Measurements from ENCODE around the gene MYOM1.
"Not testable (repeated sequence)": the region's sequence is repeated elsewhere in the genome, so short reads cannot be mapped to it uniquely, and the experiment has no call there.

MYOM1 gene

DNA sequence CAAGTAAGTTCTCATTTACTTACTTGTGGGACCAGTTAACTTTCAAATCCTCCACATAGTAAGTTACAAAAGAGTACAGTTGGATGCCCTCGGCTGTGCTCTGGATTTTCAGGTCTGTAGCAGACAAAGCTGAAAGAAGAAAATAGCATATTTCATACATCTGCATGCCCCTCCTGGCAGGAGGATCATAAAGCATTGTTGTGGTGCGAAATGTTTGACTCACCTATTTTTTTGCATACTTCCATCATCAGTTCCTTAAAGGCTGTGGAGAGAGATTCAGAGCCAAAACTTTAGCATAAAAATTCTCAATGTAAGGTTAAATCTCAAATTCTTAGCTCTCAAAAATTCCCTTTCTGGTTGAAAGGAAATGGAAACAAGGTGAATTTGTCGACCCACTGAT, 136.0 kb downstream of the MYOM1 start:
- TF ChIP-seq ZFX (IDR thresholded peaks at IDR 0.05; ENCODE audit: borderline replicate concordance) (no peak), CTCF (IDR thresholded peaks at IDR 0.05) (no peak)

GRCh38 chr18:3081584-3081991, 138.2 kb downstream of the MYOM1 start:
- TF ChIP-seq ZFX (IDR thresholded peaks at IDR 0.05; ENCODE audit: borderline replicate concordance) (no peak), CTCF (IDR thresholded peaks at IDR 0.05) (no peak)
- no peak overlapping the region for H3K27ac ChIP-seq

More for the DNA sequence above, 136.0 kb downstream of the MYOM1 start:
- no peak overlapping the region for H3K27ac ChIP-seq

DNA sequence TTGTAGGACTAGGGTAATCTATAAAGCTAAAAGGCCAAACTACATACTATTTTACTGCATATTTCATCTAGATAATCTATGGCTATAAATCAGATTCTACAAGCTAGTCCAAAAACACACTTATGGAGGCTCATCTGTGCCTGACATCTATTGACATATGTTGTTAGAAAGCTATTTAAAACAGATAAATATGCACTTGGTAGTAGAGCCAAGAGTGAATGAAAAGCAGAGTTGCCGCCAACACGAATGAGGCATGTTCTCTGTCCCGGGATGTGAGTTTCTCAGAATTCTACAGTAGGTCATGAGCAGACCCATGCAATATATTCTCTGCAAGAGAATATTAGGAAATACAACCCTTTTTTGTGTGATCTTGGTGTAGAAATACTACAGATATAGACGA, 140.1 kb downstream of the MYOM1 start:
- no peak overlapping the region for H3K27ac ChIP-seq
- no peak for TF ChIP-seq ZFX (IDR thresholded peaks at IDR 0.05; ENCODE audit: borderline replicate concordance)
- no peak for TF ChIP-seq CTCF (IDR thresholded peaks at IDR 0.05)

GRCh38 chr18:3075491-3075890, 144.3 kb downstream of the MYOM1 start:
- no peak for TF ChIP-seq CTCF (IDR thresholded peaks at IDR 0.05)
- no peak for TF ChIP-seq ZFX (IDR thresholded peaks at IDR 0.05; ENCODE audit: borderline replicate concordance)
- H3K27ac ChIP-seq = no peak overlapping the region

- no peak overlapping the region for H3K27ac ChIP-seq
- no peak for TF ChIP-seq CTCF (IDR thresholded peaks at IDR 0.05)
Measured at GRCh38 chr18:3074087-3074486, 145.7 kb downstream of the MYOM1 start.

DNA sequence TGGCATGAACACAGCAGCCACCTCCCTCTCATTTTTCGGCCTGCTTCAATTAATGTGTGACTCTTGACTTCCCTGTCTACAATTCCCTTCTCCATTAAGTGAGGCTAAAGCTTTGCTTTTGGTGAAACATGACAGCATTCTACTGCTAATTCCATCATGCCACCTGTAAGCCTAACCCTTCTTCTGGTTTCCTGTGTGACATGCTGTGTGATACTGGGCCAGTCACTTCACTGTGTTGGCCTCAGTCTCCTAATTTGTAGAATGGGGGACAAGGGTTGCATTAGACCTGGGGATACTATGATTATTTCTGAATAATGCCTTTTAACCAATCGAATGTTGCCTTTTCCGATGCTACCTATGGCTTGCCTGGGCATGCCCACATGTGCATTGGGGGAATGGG, 146.4 kb downstream of the MYOM1 start:
- H3K27ac ChIP-seq = not testable (repeated sequence)

DNA sequence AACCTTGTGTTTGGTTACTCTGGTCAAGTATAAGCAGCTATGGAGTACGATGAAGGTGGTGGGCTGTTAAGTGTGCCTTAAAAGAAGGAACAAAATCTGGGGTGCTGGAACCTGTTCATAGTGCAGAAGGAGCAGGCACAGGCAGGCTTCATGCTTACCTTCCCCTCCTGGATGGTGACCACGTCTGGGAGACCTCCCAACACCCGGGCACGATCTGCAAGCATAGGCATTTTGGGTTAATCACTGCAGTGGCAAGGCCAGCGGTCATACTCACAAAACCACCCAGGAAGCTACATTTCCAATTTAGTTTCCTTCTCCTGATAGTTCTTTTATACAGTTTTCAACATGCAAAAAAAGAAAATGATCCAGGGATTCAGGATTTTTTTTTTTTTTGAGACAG, 148.1 kb downstream of the MYOM1 start:
- no peak for TF ChIP-seq ZFX (IDR thresholded peaks at IDR 0.05; ENCODE audit: borderline replicate concordance)
- TF ChIP-seq CTCF (IDR thresholded peaks at IDR 0.05) = no peak
- no peak overlapping the region for H3K27ac ChIP-seq

DNA sequence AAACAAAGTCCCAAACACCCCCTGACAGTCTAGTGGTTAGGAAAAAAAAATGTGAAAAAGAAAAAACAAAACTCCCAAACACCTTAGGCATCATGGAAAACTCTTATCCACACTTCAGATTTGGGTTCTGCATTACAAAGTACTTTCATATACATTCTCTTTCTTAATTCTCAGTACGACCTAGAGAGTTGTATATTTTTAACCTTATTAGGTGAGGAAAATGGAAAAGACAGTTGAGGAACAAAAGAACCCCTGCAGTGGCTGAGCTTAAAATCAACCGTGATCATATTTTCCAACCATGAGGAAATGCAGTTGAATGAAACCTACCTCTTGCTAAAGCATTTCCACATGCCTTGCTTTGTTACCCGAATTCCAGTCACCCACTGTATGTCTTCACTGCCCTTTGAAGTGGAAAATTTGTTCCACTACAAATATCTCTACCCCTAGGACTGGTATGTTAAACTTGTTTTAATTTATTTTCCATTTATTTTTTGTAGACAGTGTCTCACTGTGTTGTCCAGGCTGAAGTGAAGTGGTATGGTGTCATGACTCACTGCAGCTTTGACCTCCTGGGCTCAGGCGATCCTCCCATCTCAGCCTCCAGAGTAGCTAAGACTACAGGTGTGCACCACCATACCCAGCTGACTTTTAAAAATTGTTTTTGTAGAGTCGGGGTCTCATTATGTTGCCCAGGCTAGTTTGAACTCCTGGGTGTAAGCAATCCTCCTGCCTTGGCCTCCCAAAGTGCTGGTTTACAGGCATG, 149.9 kb downstream of the MYOM1 start:
- no peak for TF ChIP-seq CTCF (IDR thresholded peaks at IDR 0.05)
- TF ChIP-seq ZFX (IDR thresholded peaks at IDR 0.05; ENCODE audit: borderline replicate concordance) = no peak

More for the DNA sequence above, 149.9 kb downstream of the MYOM1 start:
- H3K27ac ChIP-seq = no peak overlapping the region
